H9 (cell line): ENCODE data around the gene RPL26. TPM values are rescaled to one million over a fixed set of nuclear protein-coding genes. Genes with fewer than 3 reads are reported as not detected.

Source experiments
- DNase-seq: peaks from one replicate; pipeline ENCODE4 v3.0.0-alpha.2; 2017
- H2AFZ ChIP-seq: one replicate; pipeline ENCODE4 v1.6.1; 2013; ENCODE audit warnings: mild to moderate bottlenecking, low read length, control low read depth, moderate library complexity
- H2AK5ac ChIP-seq: 2 replicates; pipeline ENCODE4 v1.6.1; 2013; ENCODE audit warnings: low read length, control low read depth, mixed read lengths; ENCODE audit not compliant: insufficient read length
- H2BK120ac ChIP-seq: one replicate; pipeline ENCODE4 v1.6.1; 2013; ENCODE audit warnings: low read depth, mild to moderate bottlenecking, low read length, control low read depth, inconsistent platforms; ENCODE audit not compliant: poor library complexity, severe bottlenecking
- H2BK12ac ChIP-seq: 2 replicates; pipeline ENCODE4 v1.6.1; 2013; ENCODE audit warnings: low read length, control low read depth, mixed read lengths, low read depth; ENCODE audit not compliant: insufficient read length
- H2BK15ac ChIP-seq: 2 replicates; pipeline ENCODE4 v1.6.1; 2013; ENCODE audit warnings: low read depth, low read length, control low read depth
- H2BK20ac ChIP-seq: one replicate; pipeline ENCODE4 v1.6.1; 2013; ENCODE audit warnings: low read depth, mild to moderate bottlenecking, low read length, control low read depth, inconsistent platforms; ENCODE audit not compliant: poor library complexity, severe bottlenecking
- H2BK5ac ChIP-seq: 2 replicates; pipeline ENCODE4 v1.6.1; 2013; ENCODE audit warnings: low read length, control low read depth, mixed read lengths; ENCODE audit not compliant: insufficient read length
- H3K14ac ChIP-seq: 2 replicates; pipeline ENCODE4 v1.6.1; 2013; ENCODE audit warnings: low read length, control low read depth; ENCODE audit not compliant: insufficient read depth
- H3K18ac ChIP-seq: 2 replicates; pipeline ENCODE4 v1.6.1; 2013; ENCODE audit warnings: low read depth, mild to moderate bottlenecking, mixed read lengths, low read length, control low read depth; ENCODE audit not compliant: insufficient read length
- H3K23ac ChIP-seq: 2 replicates; pipeline ENCODE4 v1.6.1; 2013; ENCODE audit warnings: low read length, control low read depth, mixed read lengths, low read depth; ENCODE audit not compliant: insufficient read length
- H3K23me2 ChIP-seq: 2 replicates; pipeline ENCODE4 v1.6.1; 2013; ENCODE audit warnings: low read depth, mild to moderate bottlenecking, mixed read lengths, low read length, control low read depth; ENCODE audit not compliant: insufficient read length, poor library complexity, severe bottlenecking
- H3K27ac ChIP-seq: 2 replicates; pipeline ENCODE4 v1.5.1; 2013; ENCODE audit warnings: low read length, control low read depth, mixed read lengths, low read depth; ENCODE audit not compliant: insufficient read length
- H3K27me3 ChIP-seq: 2 replicates; pipeline ENCODE4 v1.6.1; 2013; ENCODE audit warnings: low read length, control low read depth, inconsistent platforms; ENCODE audit not compliant: insufficient read depth
- H3K4ac ChIP-seq: 2 replicates; pipeline ENCODE4 v1.6.1; 2013; ENCODE audit warnings: low read depth, mild to moderate bottlenecking, control low read depth, inconsistent platforms, low read length, moderate library complexity
- H3K4me1 ChIP-seq: 2 replicates; pipeline ENCODE4 v1.6.1; 2013; ENCODE audit warnings: low read length, control low read depth, inconsistent platforms; ENCODE audit not compliant: insufficient read depth
- H3K4me2 ChIP-seq: 2 replicates; pipeline ENCODE4 v1.6.1; 2013; ENCODE audit warnings: low read length, control low read depth, mixed read lengths; ENCODE audit not compliant: insufficient read length, insufficient read depth
- H3K56ac ChIP-seq: 2 replicates; pipeline ENCODE4 v1.6.1; 2013; ENCODE audit warnings: low read depth, mild to moderate bottlenecking, mixed read lengths, low read length, control low read depth; ENCODE audit not compliant: insufficient read length
- H3K79me1 ChIP-seq: 2 replicates; pipeline ENCODE4 v1.6.1; 2013; ENCODE audit warnings: low read depth, mild to moderate bottlenecking, moderate library complexity, low read length, control low read depth, inconsistent platforms; ENCODE audit not compliant: insufficient read depth, poor library complexity, severe bottlenecking
- H3K79me2 ChIP-seq: 2 replicates; pipeline ENCODE4 v1.6.1; 2013; ENCODE audit warnings: low read length, control low read depth, inconsistent platforms; ENCODE audit not compliant: insufficient read depth
- H3K9ac ChIP-seq: 2 replicates; pipeline ENCODE4 v1.6.1; 2013; ENCODE audit warnings: low read length, control low read depth, mixed read lengths; ENCODE audit not compliant: insufficient read length; ENCODE audit errors: extremely low read depth
- H3K9me3 ChIP-seq: one replicate; pipeline ENCODE4 v1.6.1; 2013; ENCODE audit warnings: low read depth, low read length, inconsistent platforms; ENCODE audit not compliant: control insufficient read depth
- H3T11ph ChIP-seq: one replicate; pipeline ENCODE4 v1.6.1; 2013; ENCODE audit warnings: mild to moderate bottlenecking, low read length, control low read depth, inconsistent platforms
- H4K20me1 ChIP-seq: one replicate; pipeline ENCODE4 v1.6.1; 2013; ENCODE audit not compliant: control insufficient read depth, insufficient read length, insufficient read depth
- H4K5ac ChIP-seq: 2 replicates; pipeline ENCODE4 v1.6.1; 2013; ENCODE audit warnings: low read depth, mild to moderate bottlenecking, mixed read lengths, low read length, control low read depth; ENCODE audit not compliant: insufficient read length
- H4K8ac ChIP-seq: replicated peaks from 2 replicates; pipeline ENCODE4 v1.6.1; 2013; ENCODE audit warnings: low read length, control low read depth, mixed read lengths, low read depth; ENCODE audit not compliant: insufficient read length
- H4K91ac ChIP-seq: 2 replicates; pipeline ENCODE4 v1.6.1; 2013; ENCODE audit warnings: low read depth, mild to moderate bottlenecking, moderate library complexity, mixed read lengths, low read length, control low read depth; ENCODE audit not compliant: insufficient read length
- H3K27ac Mint-ChIP-seq, 3 experiments: 2 replicates in 2 of 3; 3 replicates in 1 of 3; pipeline ENCODE4 v1.8.0; 2020 to 2021; ENCODE audit warnings: mixed read lengths in 3 of 3, mild to moderate bottlenecking in 1 of 3, moderate library complexity in 1 of 3
- H3K27me3 Mint-ChIP-seq: 2 replicates; pipeline ENCODE4 v1.8.0; 2021; ENCODE audit warnings: low read depth, mild to moderate bottlenecking, moderate library complexity, mixed read lengths
- H3K36me3 Mint-ChIP-seq, 3 experiments: 2 replicates in 2 of 3; 3 replicates in 1 of 3; pipeline ENCODE4 v1.8.0; 2020 to 2021; ENCODE audit warnings: low read depth in 3 of 3, mixed read lengths in 3 of 3; ENCODE audit not compliant: insufficient read depth in 1 of 3
- H3K4me1 Mint-ChIP-seq, 2 experiments: 2 replicates each; pipeline ENCODE4 v1.8.0; 2020; ENCODE audit warnings: mixed read lengths in 2 of 2
- H3K4me3 Mint-ChIP-seq, 2 experiments: 2 replicates in 1 of 2; 3 replicates in 1 of 2; pipeline ENCODE4 v1.8.0; 2020 to 2021; ENCODE audit warnings: mild to moderate bottlenecking in 2 of 2, mixed read lengths in 2 of 2, moderate library complexity in 1 of 2
- H3K9me3 Mint-ChIP-seq, 2 experiments: 2 replicates in 1 of 2; 3 replicates in 1 of 2; pipeline ENCODE4 v1.8.0; 2020; ENCODE audit warnings: mild to moderate bottlenecking in 2 of 2, mixed read lengths in 2 of 2, moderate library complexity in 1 of 2
- CTCF ChIP-seq: fragments of 200-600 bp; sonication (generic); conservative IDR thresholded peaks from 3 replicates; pipeline ENCODE4 v1.8.0; 2021; ENCODE audit warnings: antibody characterized with exemption, mild to moderate bottlenecking
- WGBS: extraction: QIAGEN DNeasy Blood & Tissue Kit; methylation state at CpG from one replicate; pipeline ENCODE4 v1.1.7; 2013; ENCODE audit warnings: missing lambda C conversion rate, low lambda C conversion rate, mixed read lengths; ENCODE audit not compliant: insufficient read length; ENCODE audit errors: extremely low coverage; 5-methylcytosine and 5-hydroxymethylcytosine counted together
- total RNA-seq: library from RNA; stranded (reverse); gene quantifications from 2 replicates; pipeline ENCODE4 v1.2.1, GENCODE V29; 2021

The RPL26 gene
- total RNA-seq, 1 experiment from 2014 or later: 2,434 TPM

GRCh38 chr17:8357910-8358309, 25.1 kb downstream of the RPL26 start:
- Mint-ChIP-seq H3K4me3 (no peak overlapping the region), H3K27ac (no peak overlapping the region), H3K9me3 (peaks cover 0 to 3% of the 10 kb centered on the region in 2 experiments; a peak in 1 of 5 replicates), H3K36me3 (no peaks in the 10 kb centered on the region; a peak in 1 of 7 replicates), H3K4me1 (peaks cover 24% of the 10 kb centered on the region in 2 experiments), H3K27me3 (no peaks in the 10 kb centered on the region)
- Histone ChIP-seq H3T11ph (no peak overlapping the region), H3K27me3 (no peaks in the 10 kb centered on the region), H2BK5ac (no peak overlapping the region), H4K20me1 (no peaks in the 10 kb centered on the region), H3K23me2 (no peaks in the 10 kb centered on the region), H4K5ac (no peak overlapping the region), H3K9ac (no peak overlapping the region), H3K4ac (no peak overlapping the region), H2BK20ac (no peak overlapping the region), H4K8ac (no peak overlapping the region), H3K23ac (no peak overlapping the region), H4K91ac (no peak overlapping the region), H3K9me3 (no peaks in the 10 kb centered on the region), H3K4me2 (no peak overlapping the region), H3K79me1 (no peaks in the 10 kb centered on the region), H2AFZ (no peak overlapping the region), H3K79me2 (no peaks in the 10 kb centered on the region), H3K18ac (no peak overlapping the region), H2BK12ac (no peak overlapping the region), H3K4me1 (peaks cover 16% of the 10 kb centered on the region; the same call in 1 of the 2 replicates), H3K27ac (no peak overlapping the region), H2BK15ac (no peak overlapping the region), H2BK120ac (no peak overlapping the region), H3K56ac (no peak overlapping the region), H2AK5ac (no peak overlapping the region), H3K14ac (no peak overlapping the region)
- no peak for DNase-seq
- no peak for TF ChIP-seq CTCF
- WGBS: no CpG with 5 or more reads among the region's 3 CpGs
